OCI-M2 (cell line): Measurements from ENCODE around the gene NFIA.

Experiments
- DNase-seq: peaks from one replicate; lab custom pipeline; 2025; ENCODE audit not compliant: unreplicated experiment; lab: John Stamatoyannopoulos, UW

The NFIA gene

DNA sequence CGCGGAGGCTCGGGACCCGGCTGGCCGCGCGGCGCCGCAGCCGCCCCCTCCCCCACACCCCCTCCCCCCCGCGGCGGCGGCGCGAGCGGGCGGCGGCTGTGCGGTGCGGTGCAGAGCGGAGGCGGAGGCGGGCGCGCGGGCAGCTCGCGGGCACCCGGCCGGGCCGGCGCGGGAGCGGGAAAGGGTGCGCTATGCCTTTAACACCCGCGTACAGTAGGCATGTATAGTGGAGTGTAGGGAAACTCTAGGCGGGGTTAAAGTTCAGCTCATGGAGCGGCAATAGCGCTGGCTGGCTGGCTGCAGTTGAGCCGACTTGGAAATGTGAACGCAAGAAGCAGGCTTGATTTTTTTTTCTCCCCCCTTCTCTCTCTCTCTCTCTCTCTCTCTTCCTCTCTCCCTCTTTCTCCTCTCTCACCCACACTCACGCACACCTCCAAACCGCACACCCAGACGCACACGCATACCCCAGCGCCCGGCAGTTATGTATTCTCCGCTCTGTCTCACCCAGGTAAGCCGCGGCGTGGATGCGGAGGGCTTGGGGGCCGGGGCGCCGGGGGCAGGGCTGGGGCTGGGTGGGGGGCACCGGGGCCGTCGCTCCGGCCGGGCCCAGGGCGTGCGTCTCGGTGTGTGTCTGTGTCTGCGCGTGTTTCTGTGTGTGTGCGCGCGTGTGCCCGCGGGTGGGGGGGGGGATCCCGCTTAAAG, at the start of gene NFIA:
NFIA (plus strand) TSS at position 251 of the 702 bp plus-strand sequence.
- no peak for DNase-seq

DNA sequence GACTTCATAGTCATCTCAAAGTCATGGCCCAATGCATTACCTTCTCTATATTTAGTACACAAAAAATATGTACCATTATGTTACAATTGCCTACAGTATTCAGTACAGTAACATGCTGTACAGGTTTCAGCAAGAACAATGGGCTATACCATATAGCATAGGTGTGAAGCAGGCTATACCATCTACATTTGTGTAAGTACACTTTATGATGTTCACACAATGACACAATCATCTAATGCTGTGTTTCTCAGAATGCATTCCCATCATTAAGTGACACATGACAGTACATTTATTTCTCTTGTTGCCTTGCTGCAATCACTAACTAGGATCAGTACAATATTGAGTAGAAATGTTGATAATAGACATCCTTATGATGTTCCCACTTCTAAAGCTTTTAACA, 46.5 kb upstream of the NFIA start:
- DNase-seq: no peak

DNA sequence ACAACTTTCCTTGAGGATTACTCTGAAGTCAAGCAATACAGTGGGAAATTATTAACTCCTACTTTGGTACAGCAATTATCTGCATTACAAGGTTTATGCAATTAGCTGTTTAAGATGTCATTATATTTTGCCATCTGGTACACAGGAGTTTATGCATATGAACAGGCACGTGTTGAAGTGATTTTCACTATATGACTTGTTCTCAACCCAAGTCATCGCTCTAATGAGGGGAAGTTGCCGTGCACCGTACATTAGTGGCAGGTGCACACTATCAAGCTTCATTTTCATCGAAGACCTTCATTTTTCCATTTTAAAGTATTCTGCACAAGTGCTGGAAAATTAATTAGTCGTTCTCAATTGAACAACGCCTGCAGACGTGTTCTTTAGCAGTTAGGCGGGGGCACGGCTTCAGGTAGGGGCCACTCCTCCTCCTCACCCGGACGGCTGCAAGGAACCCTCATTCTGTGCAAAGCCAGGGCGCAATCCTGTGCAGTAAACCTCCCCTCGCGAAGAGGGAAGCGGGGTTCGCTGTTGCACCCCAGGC, 39.8 kb upstream of the NFIA start:
- no peak for DNase-seq

DNA sequence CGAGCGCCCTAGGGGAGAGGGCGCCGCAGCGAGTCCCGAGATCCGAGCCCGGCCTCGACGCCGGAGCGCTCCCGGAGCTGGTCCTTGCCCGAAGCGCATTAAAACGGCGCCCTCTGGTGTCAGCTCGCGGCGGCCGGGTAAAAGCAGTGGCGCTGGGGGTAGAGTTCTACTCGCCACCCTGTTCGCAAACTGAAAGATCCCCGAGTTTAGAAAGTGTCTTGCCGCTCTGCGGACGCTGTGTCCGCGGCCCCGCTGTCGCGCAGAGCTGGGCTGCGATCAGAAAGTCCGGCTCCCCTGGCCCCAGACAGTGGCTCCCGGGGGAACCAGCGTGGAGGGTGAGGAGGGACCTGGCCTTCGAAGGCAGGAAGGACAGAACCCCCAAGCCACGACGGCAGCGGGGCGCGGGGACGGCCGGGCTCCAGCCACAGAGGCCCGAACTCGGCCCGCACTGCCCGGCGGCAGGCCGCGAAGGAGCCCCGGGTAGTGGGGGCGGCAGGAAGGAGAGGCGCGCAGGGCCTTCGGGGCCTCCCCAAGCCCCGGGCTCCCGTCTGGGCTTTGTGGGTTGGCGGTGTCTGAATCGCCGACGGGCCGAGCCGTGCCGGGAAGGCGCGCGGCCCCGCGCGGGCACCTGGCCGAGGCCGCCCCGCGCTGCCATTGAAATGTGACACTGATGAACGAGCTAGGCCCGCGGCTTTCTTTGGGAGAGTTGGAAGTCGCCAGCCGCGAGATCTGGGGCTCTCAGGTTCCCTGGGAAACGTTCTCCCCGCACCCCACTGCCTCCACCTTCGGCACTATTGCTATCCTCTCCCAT, 39.1 kb upstream of the NFIA start:
- no peak for DNase-seq

DNA sequence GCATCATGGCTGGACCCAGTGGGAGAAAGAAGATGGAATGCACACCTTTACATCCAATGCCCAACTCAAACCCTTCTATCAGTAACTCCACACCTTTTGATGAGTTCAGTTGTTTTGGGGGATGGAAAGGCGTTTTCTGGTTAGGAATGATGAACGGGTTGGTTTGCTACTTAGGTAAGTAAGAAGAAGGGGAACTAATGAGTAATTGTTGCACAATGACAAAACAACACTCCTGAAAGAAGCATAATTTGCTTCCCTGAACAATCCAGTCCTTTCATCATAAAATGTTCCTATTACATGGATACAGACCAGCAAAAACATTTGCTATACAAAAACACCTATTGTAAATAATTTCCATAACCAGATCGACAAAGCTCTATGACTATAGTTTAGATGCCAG, 35.9 kb upstream of the NFIA start:
- DNase-seq: no peak

DNA sequence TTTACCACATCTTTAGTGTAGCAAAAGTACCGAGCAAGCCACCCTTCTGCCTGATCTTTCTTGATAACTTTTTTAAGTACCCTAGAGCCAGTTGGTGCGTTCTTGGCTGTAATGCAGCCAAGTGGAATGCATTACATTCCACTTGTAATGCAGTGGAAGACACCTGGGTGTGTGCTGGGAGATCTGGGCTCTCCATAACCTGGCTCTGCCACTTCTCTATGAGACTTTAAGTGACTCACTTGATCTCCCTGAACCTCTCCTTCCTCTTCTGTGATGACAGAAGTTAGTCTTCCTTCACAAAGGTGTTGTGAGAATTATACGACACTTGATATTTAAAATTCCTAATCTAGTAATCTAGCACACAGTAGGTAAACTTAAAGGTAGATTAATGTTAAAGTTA, 35.3 kb upstream of the NFIA start:
- no peak for DNase-seq

DNA sequence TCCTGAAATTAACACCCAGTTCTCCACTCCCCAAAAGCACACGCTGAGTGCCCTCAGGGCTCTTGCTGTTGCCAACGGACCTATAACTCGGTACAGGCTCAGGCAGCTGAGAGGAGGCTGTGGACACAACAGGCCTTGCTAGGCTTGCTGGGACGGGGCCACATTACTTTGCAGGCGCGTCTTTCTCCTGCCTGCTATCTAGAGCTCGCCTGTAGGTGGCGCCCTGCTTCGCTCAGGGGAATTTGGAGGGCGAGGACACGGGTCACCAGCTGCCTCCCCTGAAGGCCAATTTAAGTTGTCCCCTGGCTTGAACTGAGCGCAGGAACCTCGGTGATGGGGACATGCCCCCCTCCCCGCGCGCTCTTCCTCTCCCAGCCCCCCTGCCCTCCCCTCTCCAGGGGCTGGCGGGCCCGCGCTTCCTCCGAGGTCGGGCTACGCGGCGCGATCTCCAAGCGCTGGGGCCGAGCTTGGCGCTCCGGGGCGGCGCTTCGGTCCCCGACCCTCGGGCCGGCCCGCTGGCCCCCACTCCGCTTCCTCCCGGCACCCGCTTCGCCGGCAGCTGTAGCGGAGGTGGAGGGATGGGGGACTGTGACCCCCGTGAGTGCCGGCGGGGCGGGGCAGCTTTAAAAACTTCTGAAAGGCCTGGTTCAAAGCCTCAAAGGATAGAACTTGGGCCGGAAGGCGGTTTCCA, 32.4 kb upstream of the NFIA start:
- peak; percentile 71 for DNase-seq

DNA sequence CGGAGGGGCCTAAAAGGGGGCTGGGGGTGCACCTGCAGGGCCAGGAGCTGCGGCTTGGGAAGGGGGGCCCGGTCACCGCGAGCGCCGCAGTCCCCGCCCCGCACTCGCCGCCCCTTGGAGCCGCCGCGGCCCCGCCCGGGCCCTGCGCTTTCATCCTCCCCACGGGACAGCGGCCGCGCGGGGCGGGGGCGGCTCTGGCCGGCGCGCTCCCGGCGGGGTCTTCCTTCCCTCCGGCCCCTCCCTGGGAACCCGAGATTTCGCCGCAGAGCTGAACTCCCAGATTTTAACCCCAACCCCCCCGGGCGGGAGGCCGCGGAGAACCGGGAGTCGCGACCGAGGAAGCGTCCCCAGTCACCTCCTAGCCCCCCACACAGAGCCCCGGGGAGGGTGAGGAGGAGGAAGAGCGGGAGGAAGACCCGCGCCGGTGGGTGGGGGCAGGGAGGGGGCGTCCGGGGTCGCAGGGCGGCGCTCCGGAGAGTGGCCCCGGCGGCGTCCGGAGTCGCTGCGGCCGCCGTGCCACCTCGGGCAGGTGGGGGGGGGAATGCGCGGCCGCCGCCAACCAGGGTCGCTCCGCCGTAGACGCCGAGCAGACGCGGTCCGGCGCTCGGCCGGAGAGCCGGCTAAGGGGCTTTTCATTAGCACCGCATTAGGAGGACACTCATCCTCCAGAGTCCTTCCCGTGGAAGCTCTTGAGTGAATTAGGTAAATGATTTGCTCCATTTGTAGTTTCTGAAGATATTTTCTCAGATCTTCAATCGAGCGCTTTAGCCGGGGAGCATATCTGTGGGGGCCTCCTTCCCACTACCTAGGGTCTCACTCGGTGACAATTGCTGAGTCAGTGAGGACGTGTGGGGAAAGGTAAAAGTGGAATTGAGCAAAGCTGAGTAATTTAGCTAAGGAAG, 31.6 kb upstream of the NFIA start:
- DNase-seq: no peak

DNA sequence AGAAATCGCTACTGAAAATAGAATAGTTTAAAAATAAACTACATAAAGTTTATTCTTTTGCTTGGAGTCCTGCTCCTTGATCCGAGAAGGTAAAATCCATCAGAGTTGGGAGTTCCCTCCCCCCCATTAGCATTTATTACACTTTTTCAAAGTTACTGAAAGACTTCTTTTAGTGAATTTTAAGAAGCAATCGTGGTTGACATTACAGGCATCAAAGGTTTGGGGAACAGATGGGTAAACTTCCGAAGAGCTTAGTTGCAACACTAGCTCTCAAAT, 31.0 kb upstream of the NFIA start:
- DNase-seq: no peak

DNA sequence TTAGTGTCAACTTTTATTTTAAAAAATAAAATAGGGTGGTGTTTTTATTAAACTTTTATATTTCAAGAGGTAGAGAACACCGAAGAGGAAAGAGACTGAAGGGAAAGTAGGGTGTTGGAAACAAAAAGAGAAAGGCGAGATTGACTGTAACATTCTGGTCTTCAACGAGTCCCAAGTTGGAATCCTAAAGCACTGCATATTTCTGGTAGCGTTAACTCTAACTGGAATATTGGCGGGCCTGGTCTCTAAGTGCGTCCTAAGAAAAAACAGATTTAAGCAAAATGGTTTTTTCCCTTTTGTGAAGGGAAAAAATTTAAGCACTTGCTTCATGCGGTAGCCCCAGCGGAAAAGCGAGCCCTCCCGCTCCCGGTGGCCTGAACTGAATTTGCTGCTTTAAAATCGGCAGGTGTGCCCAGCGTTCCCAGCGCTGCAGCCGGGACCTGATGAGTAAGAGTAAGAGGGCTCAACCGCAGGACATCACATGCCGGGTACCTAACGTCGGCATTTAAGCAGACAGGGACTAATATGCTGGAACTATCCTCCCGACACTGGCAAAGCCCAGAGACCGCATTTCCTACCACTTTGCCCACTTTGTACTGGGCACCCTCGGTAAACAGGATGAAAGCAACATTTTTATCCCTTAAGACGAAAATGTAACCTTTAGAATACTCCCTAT, 30.5 kb upstream of the NFIA start:
- no peak for DNase-seq

DNA sequence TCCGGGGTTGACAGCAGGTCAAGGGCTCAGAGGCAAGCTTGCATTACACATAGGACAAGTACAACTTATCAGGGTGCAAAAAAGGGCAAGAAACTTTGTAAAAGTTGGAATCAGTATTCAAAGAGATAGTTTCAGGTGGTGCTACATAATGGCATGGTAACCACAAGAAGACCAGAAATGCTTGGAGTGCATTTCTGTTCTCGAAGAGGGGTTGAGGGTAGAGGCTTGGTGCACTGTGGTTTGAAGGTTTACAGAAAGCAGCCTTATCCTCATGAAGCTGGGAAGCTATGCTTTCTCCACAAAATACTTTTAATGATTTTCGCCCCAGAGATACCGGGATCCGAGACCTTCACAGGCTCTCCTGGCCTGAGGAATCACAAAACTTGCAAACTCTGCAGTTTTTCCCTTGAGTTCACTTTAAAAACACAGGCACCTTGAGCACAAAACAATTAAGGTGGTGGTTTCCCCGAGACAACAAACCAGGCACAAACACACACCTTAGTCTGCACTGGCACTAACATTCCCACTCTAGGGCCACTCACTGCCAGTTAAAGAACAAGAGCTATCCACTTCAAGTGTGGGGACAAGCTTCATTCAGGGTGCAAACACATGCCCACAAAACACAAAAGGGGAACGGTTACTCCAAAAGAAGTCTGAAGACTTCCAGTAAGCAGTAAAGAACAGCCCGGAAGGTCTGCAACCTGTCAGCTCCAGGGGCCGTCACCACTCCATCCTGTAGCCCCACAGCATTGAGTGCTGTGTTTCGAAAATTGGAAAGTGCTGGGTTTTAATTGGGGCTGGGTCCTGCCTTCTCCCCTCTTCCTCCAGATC, 29.8 kb upstream of the NFIA start:
- DNase-seq: no peak

DNA sequence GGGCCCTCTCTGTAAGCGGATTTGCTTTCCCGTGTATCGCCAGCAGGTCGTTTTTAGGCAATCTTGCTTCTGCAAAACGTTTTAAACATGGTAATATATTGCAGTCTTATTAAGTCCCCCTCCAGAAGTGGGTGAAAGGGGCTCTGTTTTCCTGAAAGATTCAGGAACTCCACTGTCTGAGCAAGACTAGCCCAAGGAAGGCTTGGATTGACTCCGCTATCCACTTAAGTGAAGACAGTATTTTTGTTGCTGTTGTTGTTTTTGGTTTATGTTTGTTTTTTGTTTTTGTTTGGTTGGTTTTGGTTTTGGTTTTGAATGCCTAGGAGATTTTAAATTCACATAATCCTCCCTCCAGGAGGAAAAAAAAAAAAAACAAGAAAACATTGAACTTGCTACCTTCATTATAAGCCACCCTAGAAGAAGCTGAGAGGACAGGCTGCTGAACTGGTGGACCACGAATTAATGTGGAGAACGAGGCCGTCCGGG, 29.1 kb upstream of the NFIA start:
- no peak for DNase-seq

DNA sequence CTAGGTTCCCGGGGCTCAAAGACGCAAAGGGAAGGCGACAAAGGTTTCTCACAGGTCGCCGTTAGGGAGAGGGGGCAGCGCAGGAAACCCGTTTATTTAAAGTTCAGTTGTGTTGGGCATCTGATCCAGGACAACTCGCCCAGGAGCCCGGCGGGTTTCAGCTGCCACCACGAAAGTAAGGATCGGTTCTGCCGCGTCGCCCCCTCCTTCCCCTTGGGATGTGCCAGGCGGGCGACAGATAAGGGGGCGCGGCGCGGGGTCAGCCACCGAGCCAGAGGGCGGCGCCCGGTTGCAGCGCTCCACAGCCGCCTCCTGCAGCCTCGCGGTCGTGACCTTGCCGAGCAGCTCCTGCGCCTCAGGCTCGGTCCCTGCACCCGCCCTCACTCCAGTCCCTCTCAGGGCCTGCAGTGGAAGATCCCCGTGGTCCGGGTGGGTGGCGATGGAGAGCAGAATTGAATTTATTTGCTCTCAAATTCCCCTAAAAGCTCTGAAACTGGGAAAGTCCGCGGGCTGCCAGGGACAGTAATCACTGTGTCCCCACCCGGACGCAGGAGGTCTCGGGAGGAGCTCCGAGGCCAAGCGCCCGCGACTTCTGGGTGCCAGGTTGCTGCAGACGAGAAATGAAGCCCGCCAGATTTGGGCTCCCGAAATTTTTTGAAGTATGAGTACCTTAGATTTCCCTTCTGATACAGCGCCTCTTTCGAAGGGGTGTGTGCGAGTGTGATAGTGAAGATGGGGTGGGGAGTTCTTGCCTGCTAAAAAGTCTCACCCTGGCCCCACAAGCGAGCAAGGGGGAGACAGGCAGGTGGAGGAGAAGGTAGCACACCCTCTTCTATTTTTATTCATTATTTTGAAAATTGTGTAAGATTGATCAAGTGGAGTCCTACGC, 28.4 kb upstream of the NFIA start:
- DNase-seq: no peak

DNA sequence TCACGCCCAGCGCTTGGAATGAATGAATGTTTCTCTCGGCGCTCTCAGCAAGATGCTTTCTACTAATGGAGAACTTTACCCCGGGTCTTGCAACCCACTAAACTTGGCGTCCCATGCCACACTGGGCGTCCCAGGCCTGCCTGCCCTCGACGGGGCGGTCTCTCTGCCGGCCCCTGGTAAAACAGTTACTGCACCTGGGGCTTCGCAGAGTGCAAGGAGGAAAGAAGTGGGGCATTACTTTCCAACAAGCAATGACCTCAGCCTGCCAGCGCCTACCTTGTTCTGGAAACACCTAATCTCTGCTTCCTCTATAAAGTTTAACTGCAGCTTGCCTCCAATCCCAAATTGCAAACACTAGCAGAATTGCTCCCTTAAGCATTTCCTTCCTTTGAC, 27.8 kb upstream of the NFIA start:
- no peak for DNase-seq

DNA sequence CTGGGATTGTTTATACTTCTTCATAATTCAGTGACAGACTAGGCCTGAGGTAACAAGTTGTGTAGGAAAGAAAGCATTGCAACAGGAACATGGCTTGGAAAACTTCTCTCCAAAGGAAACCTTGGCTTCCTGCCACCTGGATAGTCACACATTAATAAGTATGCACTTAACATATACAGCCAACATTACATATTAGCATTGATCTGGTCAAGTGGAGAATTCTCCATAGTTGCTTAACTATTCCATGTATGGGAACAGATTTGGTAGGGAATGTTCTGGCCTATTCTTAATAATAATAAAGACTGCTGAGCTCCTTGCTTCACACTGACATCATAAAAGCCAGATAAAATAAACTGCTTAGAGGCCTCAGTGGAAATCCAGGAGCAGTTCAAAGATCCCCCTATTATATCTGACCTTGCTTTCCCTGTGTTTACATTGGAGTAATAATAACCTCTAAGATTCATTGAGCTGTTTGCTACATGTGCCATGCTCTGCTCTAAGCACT, 27.2 kb upstream of the NFIA start:
- no peak for DNase-seq

DNA sequence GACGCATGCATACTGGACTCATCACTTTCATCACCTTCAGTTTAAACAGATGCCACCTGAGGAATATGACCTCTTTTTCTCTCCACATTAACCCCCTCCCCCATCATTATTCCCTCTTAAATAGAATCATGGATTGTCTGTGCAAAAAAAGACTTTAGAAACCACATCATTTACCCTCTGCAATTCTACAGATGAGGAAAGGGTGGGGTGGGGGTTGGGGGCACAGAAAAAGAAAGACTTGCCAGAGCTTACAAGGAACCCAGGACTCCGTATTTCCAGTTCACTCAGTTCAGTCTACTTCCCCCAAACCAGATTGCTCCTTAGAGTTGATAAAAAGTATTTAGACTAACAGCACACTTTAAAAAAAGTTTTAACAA, 26.2 kb upstream of the NFIA start:
- no peak for DNase-seq

DNA sequence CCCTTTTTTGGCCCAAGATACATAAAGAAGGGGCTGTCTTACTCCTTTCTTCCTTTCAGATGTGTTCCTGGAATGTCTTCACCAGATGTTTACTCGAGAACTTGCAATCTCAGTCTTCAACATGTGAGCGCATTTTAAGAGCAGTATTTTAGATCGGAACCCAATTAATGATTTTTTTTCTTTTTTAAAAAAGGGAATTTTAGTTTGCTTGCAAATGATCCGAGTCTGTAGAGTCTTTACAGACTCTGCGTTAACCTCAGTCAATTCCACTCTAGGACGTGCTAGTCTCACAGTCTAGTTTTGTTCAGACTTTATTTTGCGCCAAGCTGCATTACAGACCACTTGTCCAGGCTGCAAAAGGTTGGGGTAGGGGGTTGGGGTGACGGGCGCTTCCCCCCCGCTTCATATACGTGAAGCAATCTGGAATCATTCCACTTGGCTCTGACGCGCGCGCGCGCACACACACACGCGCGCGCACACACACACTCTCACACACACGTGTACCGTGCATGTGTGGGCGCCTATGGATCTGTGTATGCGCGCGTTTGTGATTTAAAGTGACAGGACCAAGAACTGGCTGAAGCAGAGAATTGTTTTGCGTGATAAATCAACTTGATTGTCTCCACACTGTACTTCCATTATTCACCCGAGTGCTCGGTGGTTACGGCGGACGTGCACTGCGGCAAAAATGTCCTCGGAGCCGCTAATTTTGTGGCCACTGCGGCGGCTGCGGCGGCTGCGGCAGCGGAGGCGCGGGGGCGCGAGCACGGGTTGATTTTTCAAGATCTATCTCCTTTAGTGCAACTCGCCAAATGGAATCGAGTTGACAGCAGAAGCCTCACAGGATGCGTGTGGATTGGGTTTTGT, 25.6 kb upstream of the NFIA start:
- no peak for DNase-seq
